Peyer's patch (tissue), 4 donors: ENCODE results near the gene NOA1.
"Not testable (repeated sequence)": the region's sequence is repeated elsewhere in the genome, so short reads cannot be mapped to it uniquely, and the experiment has no call there.

Source experiments
- POLR2A ChIP-seq, 2 donors: fragments of 450-650 bp; IDR thresholded peaks; one replicate each; pipeline ENCODE4 v1.5.1; 2017; ENCODE audit warnings: antibody characterized with exemption in 2 of 2, mild to moderate bottlenecking in 2 of 2, moderate library complexity in 2 of 2
- TF ChIP-seq, protein P1 (sequence below), 6 experiments: fragments of 450-650 bp in 4 of 6; fragments of 200-600 bp in 2 of 6; sonication (generic) in 1 of 6; IDR thresholded peaks; one replicate each; pipeline ENCODE4 v1.5.1; 2017 to 2019; ENCODE audit warnings: antibody characterized with exemption in 6 of 6, mild to moderate bottlenecking in 3 of 6, moderate library complexity in 1 of 6

DNA sequence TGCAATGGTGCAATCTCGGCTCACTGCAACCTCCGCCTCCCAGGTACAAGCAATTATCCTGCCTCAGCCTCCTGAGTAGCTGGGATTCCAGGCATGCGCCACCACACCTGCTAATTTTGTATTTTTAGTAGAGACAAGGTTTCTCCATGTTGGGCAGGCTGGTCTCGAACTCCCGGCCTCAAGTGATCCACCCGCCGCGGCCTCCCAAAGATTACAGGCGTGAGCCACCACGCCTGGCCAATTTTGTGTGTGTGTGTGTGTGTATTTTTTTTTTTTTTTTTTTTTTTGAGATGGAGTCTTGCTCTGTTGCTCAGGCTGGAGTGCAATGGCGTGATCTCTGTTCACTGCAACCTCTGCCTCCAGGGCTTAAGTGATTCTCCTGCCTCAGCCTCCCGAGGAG, 62.4 kb downstream of the NOA1 start:
- TF ChIP-seq POLR2A (IDR thresholded peaks at IDR 0.05) = not testable (repeated sequence)
- TF ChIP-seq, protein P1, sequence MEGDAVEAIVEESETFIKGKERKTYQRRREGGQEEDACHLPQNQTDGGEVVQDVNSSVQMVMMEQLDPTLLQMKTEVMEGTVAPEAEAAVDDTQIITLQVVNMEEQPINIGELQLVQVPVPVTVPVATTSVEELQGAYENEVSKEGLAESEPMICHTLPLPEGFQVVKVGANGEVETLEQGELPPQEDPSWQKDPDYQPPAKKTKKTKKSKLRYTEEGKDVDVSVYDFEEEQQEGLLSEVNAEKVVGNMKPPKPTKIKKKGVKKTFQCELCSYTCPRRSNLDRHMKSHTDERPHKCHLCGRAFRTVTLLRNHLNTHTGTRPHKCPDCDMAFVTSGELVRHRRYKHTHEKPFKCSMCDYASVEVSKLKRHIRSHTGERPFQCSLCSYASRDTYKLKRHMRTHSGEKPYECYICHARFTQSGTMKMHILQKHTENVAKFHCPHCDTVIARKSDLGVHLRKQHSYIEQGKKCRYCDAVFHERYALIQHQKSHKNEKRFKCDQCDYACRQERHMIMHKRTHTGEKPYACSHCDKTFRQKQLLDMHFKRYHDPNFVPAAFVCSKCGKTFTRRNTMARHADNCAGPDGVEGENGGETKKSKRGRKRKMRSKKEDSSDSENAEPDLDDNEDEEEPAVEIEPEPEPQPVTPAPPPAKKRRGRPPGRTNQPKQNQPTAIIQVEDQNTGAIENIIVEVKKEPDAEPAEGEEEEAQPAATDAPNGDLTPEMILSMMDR (IDR thresholded peaks at IDR 0.05) = not testable (repeated sequence)
